OCI-LY7 (cell line): ENCODE measurements around the gene EXT2. TPM values are rescaled to one million over a fixed set of nuclear protein-coding genes. Genes with fewer than 3 reads are reported as not detected.

Source experiments
- BruUV-seq: library from RNA; stranded (reverse); fragments of 400-500 nt; replicated peaks from 2 replicates; lab custom pipeline; 2021; lab: Mats Ljungman, UMichigan
- CTCF ChIA-PET: fragments of 300-600 bp; sonication (Branson Sonifier 250); formaldehyde crosslinking; loops from one replicate; lab custom pipeline; 2022; ENCODE audit warnings: antibody characterized with exemption; ENCODE audit not compliant: unreplicated experiment; lab: Charles Lee
- POLR2A ChIA-PET: fragments of 300-600 bp; sonication (Branson Sonifier 250); formaldehyde crosslinking; loops from one replicate; lab custom pipeline; 2022; ENCODE audit warnings: antibody characterized with exemption; lab: Charles Lee
- DNase-seq: peaks from one replicate; pipeline ENCODE4 v3.0.0-alpha.2; 2015; ENCODE audit warnings: low spot score
- H2AFZ ChIP-seq: fragments of 200-600 bp; sonication (generic), shearing (Covaris generic); 2 replicates; pipeline ENCODE4 v1.6.1; 2014; ENCODE audit warnings: mild to moderate bottlenecking, antibody characterized with exemption, low read length, moderate library complexity
- H3K27ac ChIP-seq: fragments of 200-600 bp; sonication (generic); 2 replicates; pipeline ENCODE4 v1.5.1; 2014; ENCODE audit warnings: mixed run types, low read depth, mild to moderate bottlenecking, moderate library complexity, low read length, inconsistent platforms; ENCODE audit not compliant: poor library complexity, severe bottlenecking
- H3K36me3 ChIP-seq: fragments of 200-600 bp; sonication (generic); 2 replicates; pipeline ENCODE4 v1.6.1; 2014; ENCODE audit warnings: mild to moderate bottlenecking, antibody characterized with exemption, low read length, moderate library complexity, mixed read lengths; ENCODE audit not compliant: insufficient read depth
- H3K4me1 ChIP-seq: fragments of 200-600 bp; sonication (generic); 2 replicates; pipeline ENCODE4 v1.5.1; 2014; ENCODE audit warnings: mild to moderate bottlenecking, low read length; ENCODE audit not compliant: insufficient read depth, poor library complexity, severe bottlenecking
- H3K4me2 ChIP-seq: fragments of 200-600 bp; sonication (generic); 2 replicates; pipeline ENCODE4 v1.6.1; 2014; ENCODE audit warnings: mild to moderate bottlenecking, low read length
- H3K4me3 ChIP-seq: fragments of 200-600 bp; sonication (generic); 2 replicates; pipeline ENCODE4 v1.5.1; 2014; ENCODE audit warnings: mild to moderate bottlenecking, low read depth, low read length; ENCODE audit not compliant: poor library complexity, severe bottlenecking
- H3K79me2 ChIP-seq: fragments of 200-600 bp; sonication (generic); 2 replicates; pipeline ENCODE4 v1.6.1; 2016; ENCODE audit warnings: low read depth, mild to moderate bottlenecking, low read length, moderate library complexity, mixed read lengths; ENCODE audit not compliant: insufficient read depth
- H3K9me2 ChIP-seq: fragments of 200-600 bp; sonication (generic); 2 replicates; pipeline ENCODE4 v1.6.1; 2016; ENCODE audit warnings: mild to moderate bottlenecking, low read length, mixed read lengths; ENCODE audit not compliant: insufficient read depth
- H3K9me3 ChIP-seq: fragments of 200-600 bp; sonication (generic); 2 replicates; pipeline ENCODE4 v1.6.1; 2014; ENCODE audit warnings: mild to moderate bottlenecking, mixed run types, low read length, mixed read lengths
- H4K20me1 ChIP-seq: fragments of 200-600 bp; sonication (generic); 2 replicates; pipeline ENCODE4 v1.6.1; 2014; ENCODE audit warnings: mild to moderate bottlenecking, antibody characterized with exemption, low read length, moderate library complexity, mixed read lengths; ENCODE audit not compliant: insufficient read depth
- CTCF ChIP-seq: fragments of 200-600 bp; sonication (generic); conservative IDR thresholded peaks from 2 replicates; pipeline ENCODE4 v1.5.1; 2014; ENCODE audit warnings: mild to moderate bottlenecking, antibody characterized with exemption, low read length, moderate library complexity, mixed read lengths
- EZH2phosphoT487 ChIP-seq: fragments of 200-600 bp; sonication (generic); IDR thresholded peaks from 2 replicates; pipeline ENCODE4 v1.6.1; 2018; ENCODE audit warnings: low read depth, borderline replicate concordance, mild to moderate bottlenecking, mixed run types, antibody characterized with exemption, low read length, moderate library complexity, mixed read lengths
- intact Hi-C: fragments of 100-400 bp; cut with micrococcal nuclease; formaldehyde crosslinking; loops from one replicate; pipeline ENCODE4 v1.10.0; 2022; ENCODE audit not compliant: unreplicated experiment
- total RNA-seq, 2 experiments: library from RNA; depleted of rRNA in 1 of 2; stranded (reverse); fragments of >200 nt in 1 of 2; shearing (Covaris generic) in 1 of 2; gene quantifications; 2 replicates each; pipeline ENCODE4 v1.2.3, GENCODE V29; 2014 to 2022

EXT2 gene
- total RNA-seq, 2 experiments from 2014 or later: 22.3 to 31.8 TPM

- POLR2A ChIA-PET: interaction anchor here (1.1 to 1.2 kb wide), 2 partner anchors 10 to 12 kb away, joined by 3 read pairs; no protein-coding TSS in a partner anchor
- Histone ChIP-seq H3K4me1 (peaks cover 3% of the 10 kb centered on the region), H3K4me3 (no peak overlapping the region), H3K9me3 (no peaks in the 10 kb centered on the region), H3K36me3 (peaks cover 33% of the 10 kb centered on the region), H2AFZ (no peak overlapping the region), H4K20me1 (no peaks in the 10 kb centered on the region), H3K79me2 (no peaks in the 10 kb centered on the region), H3K4me2 (no peak overlapping the region), H3K27ac (no peak overlapping the region), H3K9me2 (no peaks in the 10 kb centered on the region)
- no TSS peak for BruUV-seq
- CTCF ChIA-PET: no interaction called here
- no peak for DNase-seq
- intact Hi-C loops: loop anchor here (5.0 kb wide), 1 partner anchor 424 kb away; no protein-coding TSS in a partner anchor
- no peak for TF ChIP-seq CTCF
- TF ChIP-seq EZH2phosphoT487: no peak
These were observed 18.1 kb downstream of the EXT2 start for GRCh38 chr11:44113572-44113971.

- H3K4me1 ChIP-seq: no peaks in the 10 kb centered on the region
- no peak overlapping the region for H3K27ac ChIP-seq
- TF ChIP-seq CTCF: no peak
- no peak for TF ChIP-seq EZH2phosphoT487
- H3K36me3 ChIP-seq: peaks cover 28% of the 10 kb centered on the region
- no peak overlapping the region for H2AFZ ChIP-seq
- no peak overlapping the region for H3K4me2 ChIP-seq
- H3K4me3 ChIP-seq: no peak overlapping the region
- H3K9me2 ChIP-seq: no peaks in the 10 kb centered on the region
- ChIA-PET CTCF (no interaction called here), POLR2A (interaction anchor here (0.8 kb wide), 1 partner anchor 1568 kb away, joined by 3 read pairs; no protein-coding TSS in a partner anchor)
- no peaks in the 10 kb centered on the region for H4K20me1 ChIP-seq
- intact Hi-C loops: no loop called here
- no peak for DNase-seq
- BruUV-seq: no TSS peak
- no peaks in the 10 kb centered on the region for H3K79me2 ChIP-seq
- H3K9me3 ChIP-seq: no peaks in the 10 kb centered on the region
These were observed 20.9 kb downstream of the EXT2 start for GRCh38 chr11:44116234-44116830.

- no peaks in the 10 kb centered on the region for H4K20me1 ChIP-seq
- no peaks in the 10 kb centered on the region for H3K4me1 ChIP-seq
- H3K36me3 ChIP-seq: peaks cover 26% of the 10 kb centered on the region
- no peak overlapping the region for H2AFZ ChIP-seq
- H3K9me2 ChIP-seq: no peaks in the 10 kb centered on the region
- BruUV-seq: no TSS peak
- no peak overlapping the region for H3K4me3 ChIP-seq
- TF ChIP-seq CTCF (peak; percentile 51), EZH2phosphoT487 (no peak)
- intact Hi-C loops: no loop called here
- H3K79me2 ChIP-seq: no peaks in the 10 kb centered on the region
- no peaks in the 10 kb centered on the region for H3K9me3 ChIP-seq
- no peak overlapping the region for H3K4me2 ChIP-seq
- DNase-seq: no peak
- H3K27ac ChIP-seq: no peak overlapping the region
- ChIA-PET POLR2A (no interaction called here), CTCF (no interaction called here)
These were observed 24.7 kb downstream of the EXT2 start for GRCh38 chr11:44120169-44120568.
